CD4-positive, alpha-beta T cell (primary cell): ENCODE data around the gene PRKAR2B. TPM values are rescaled to one million over a fixed set of nuclear protein-coding genes. Genes with fewer than 3 reads are reported as not detected.

Experiments
- ATAC-seq: fragments of 200-7000 bp; cut with Tn5 transposase; one replicate; pipeline ENCODE4 v1.10.0; 2022; ENCODE audit warnings: mild to moderate bottlenecking; ENCODE audit not compliant: poor library complexity
- CTCF ChIA-PET: fragments of 350-600 bp; sonication (Branson Sonifier 250); formaldehyde crosslinking; loops from one replicate; lab custom pipeline; 2021; ENCODE audit warnings: antibody characterized with exemption, inconsistent platforms; lab: Charles Lee
- POLR2A ChIA-PET: fragments of 350-600 bp; sonication (Branson Sonifier 250); formaldehyde crosslinking; loops from one replicate; lab custom pipeline; 2021; ENCODE audit warnings: antibody characterized with exemption, inconsistent platforms; lab: Charles Lee
- DNase-seq, 14 experiments: peaks; one replicate each; pipeline ENCODE4 v3.0.0-alpha.2; 2013 to 2020; ENCODE audit warnings: mixed read lengths in 2 of 14
- H3K27ac ChIP-seq, 2 donors: one replicate each; pipeline versions ENCODE4 v1.5.1 to v1.7.0; 2013; ENCODE audit warnings: low read length in 2 of 2, low read depth in 1 of 2, mild to moderate bottlenecking in 1 of 2
- H3K27me3 ChIP-seq, 2 experiments: 1 replicate in 1 of 2; 2 replicates in 1 of 2; pipeline versions ENCODE4 v1.6.1 to v1.7.0; 2013; ENCODE audit warnings: low read length in 2 of 2, control low read depth in 1 of 2, mild to moderate bottlenecking in 1 of 2, moderate library complexity in 1 of 2; ENCODE audit not compliant: insufficient read depth in 2 of 2, control insufficient read depth in 1 of 2
- H3K36me3 ChIP-seq: one replicate; pipeline ENCODE4 v1.6.1; 2013; ENCODE audit warnings: low read length, control low read depth; ENCODE audit not compliant: insufficient read depth
- H3K4me1 ChIP-seq: one replicate; pipeline ENCODE4 v1.6.1; 2013; ENCODE audit warnings: low read length, control low read depth; ENCODE audit not compliant: insufficient read depth
- H3K4me3 ChIP-seq: one replicate; pipeline ENCODE4 v1.5.1; 2013; ENCODE audit warnings: mild to moderate bottlenecking, low read length, moderate library complexity
- H3K9me3 ChIP-seq, 2 experiments: 1 replicate in 1 of 2; 2 replicates in 1 of 2; pipeline versions ENCODE4 v1.6.1 to v1.7.0; 2013; ENCODE audit warnings: low read length in 2 of 2, mild to moderate bottlenecking in 2 of 2, control low read depth in 1 of 2, moderate library complexity in 1 of 2; ENCODE audit not compliant: control insufficient read depth in 1 of 2, insufficient read depth in 1 of 2
- H3K27ac Mint-ChIP-seq: one replicate; pipeline ENCODE4 v1.8.0; 2020; ENCODE audit warnings: mixed read lengths
- H3K27me3 Mint-ChIP-seq: one replicate; pipeline ENCODE4 v1.8.0; 2021; ENCODE audit warnings: mixed read lengths
- H3K36me3 Mint-ChIP-seq: one replicate; pipeline ENCODE4 v1.8.0; 2021; ENCODE audit warnings: low read depth, mixed read lengths
- H3K4me1 Mint-ChIP-seq: one replicate; pipeline ENCODE4 v1.8.0; 2021; ENCODE audit warnings: low read depth, mixed read lengths
- H3K4me3 Mint-ChIP-seq: one replicate; pipeline ENCODE4 v1.8.0; 2020; ENCODE audit warnings: mild to moderate bottlenecking, mixed read lengths
- H3K9me3 Mint-ChIP-seq: one replicate; pipeline ENCODE4 v1.8.0; 2020; ENCODE audit warnings: mixed read lengths
- intact Hi-C, 2 experiments: fragments of 100-400 bp; cut with DNase I in 1 of 2; cut with micrococcal nuclease in 1 of 2; formaldehyde crosslinking; loops; one replicate each; pipeline versions ENCODE4 v1.15.1 to v1.9.0; 2023 to 2025; cut with DNase I, micrococcal nuclease
- total RNA-seq, 174 experiments: library from RNA in 2 of 174; stranded (reverse) in 2 of 174; gene quantifications; one replicate each; pipeline ENCODE4 v1.2.3 and lab custom pipeline; 2021 to 2026
- TF ChIP-seq, protein P1 (sequence below): fragments of 200-600 bp; IDR thresholded peaks from one replicate; pipeline ENCODE4 v1.8.0; 2022; ENCODE audit warnings: antibody characterized with exemption, mild to moderate bottlenecking

The PRKAR2B gene
- total RNA-seq, 2 experiments from 2014 or later: 0.41 to 0.42 TPM

DNA sequence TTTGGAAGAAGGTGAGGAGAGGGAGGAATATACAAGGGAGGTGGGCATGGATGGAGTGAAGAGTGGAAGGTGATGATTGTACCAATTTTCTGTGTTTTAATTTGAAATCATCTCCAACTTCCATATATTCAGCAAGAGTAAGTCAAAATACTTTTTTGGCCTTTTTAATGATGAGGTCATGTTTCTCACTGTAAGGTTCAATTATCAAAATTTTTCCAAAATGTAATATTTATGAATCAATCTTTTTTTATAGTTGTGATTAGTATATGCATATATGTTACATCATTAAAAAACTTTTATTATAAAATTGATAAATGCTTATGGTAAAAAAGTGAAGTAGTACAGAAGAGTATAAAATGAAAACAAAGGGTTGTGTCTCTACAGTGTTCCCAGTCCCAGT, 40.7 kb downstream of the PRKAR2B start:
- Histone ChIP-seq H3K36me3 (no peaks in the 10 kb centered on the region), H3K4me3 (no peak overlapping the region), H3K27me3 (no peaks in the 10 kb centered on the region), H3K4me1 (no peaks in the 10 kb centered on the region), H3K9me3 (no peaks in the 10 kb centered on the region), H3K27ac (no peak overlapping the region)
- CTCF ChIA-PET: no interaction called here
- Mint-ChIP-seq H3K36me3 (no peaks in the 10 kb centered on the region), H3K27me3 (no peaks in the 10 kb centered on the region), H3K4me1 (no peaks in the 10 kb centered on the region), H3K4me3 (no peak overlapping the region), H3K9me3 (no peaks in the 10 kb centered on the region), H3K27ac (no peak overlapping the region)
- TF ChIP-seq, protein P1, sequence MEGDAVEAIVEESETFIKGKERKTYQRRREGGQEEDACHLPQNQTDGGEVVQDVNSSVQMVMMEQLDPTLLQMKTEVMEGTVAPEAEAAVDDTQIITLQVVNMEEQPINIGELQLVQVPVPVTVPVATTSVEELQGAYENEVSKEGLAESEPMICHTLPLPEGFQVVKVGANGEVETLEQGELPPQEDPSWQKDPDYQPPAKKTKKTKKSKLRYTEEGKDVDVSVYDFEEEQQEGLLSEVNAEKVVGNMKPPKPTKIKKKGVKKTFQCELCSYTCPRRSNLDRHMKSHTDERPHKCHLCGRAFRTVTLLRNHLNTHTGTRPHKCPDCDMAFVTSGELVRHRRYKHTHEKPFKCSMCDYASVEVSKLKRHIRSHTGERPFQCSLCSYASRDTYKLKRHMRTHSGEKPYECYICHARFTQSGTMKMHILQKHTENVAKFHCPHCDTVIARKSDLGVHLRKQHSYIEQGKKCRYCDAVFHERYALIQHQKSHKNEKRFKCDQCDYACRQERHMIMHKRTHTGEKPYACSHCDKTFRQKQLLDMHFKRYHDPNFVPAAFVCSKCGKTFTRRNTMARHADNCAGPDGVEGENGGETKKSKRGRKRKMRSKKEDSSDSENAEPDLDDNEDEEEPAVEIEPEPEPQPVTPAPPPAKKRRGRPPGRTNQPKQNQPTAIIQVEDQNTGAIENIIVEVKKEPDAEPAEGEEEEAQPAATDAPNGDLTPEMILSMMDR: no peak
- ATAC-seq (no peak), DNase-seq (no peak)
- POLR2A ChIA-PET: no interaction called here
- intact Hi-C loops: no loop called here

DNA sequence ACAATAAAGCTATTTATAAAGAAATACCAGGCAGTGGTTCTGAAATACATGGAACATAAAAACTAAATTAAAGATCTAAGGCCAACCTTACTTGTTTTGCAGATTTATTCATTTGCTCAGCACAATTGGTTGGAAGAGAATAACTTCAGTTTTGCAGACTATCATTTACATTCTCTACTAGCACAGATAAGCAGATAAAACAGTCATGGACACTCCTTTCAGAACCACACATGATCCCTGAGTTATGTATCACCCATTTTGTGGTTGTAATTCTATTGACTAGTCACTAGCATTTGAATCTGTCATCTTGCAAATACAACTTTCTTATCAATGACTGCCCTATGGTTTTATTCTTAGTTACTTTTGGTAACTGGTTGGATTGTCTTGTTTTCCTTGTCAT, 45.1 kb downstream of the PRKAR2B start:
- H3K4me3 ChIP-seq: no peak overlapping the region
- TF ChIP-seq, protein P1: no peak
- no peak overlapping the region for H3K27ac ChIP-seq
- H3K36me3 Mint-ChIP-seq: no peaks in the 10 kb centered on the region
- no peaks in the 10 kb centered on the region for H3K27me3 Mint-ChIP-seq
- H3K9me3 ChIP-seq: no peaks in the 10 kb centered on the region
- no peak for ATAC-seq
- POLR2A ChIA-PET: no interaction called here
- H3K27me3 ChIP-seq: no peaks in the 10 kb centered on the region
- no peak for DNase-seq
- no peak overlapping the region for H3K4me3 Mint-ChIP-seq
- intact Hi-C loops: no loop called here
- peaks cover 7% of the 10 kb centered on the region for H3K4me1 Mint-ChIP-seq
- no peaks in the 10 kb centered on the region for H3K4me1 ChIP-seq
- H3K36me3 ChIP-seq: no peaks in the 10 kb centered on the region
- H3K27ac Mint-ChIP-seq: no peak overlapping the region
- CTCF ChIA-PET: no interaction called here
- H3K9me3 Mint-ChIP-seq: no peaks in the 10 kb centered on the region

DNA sequence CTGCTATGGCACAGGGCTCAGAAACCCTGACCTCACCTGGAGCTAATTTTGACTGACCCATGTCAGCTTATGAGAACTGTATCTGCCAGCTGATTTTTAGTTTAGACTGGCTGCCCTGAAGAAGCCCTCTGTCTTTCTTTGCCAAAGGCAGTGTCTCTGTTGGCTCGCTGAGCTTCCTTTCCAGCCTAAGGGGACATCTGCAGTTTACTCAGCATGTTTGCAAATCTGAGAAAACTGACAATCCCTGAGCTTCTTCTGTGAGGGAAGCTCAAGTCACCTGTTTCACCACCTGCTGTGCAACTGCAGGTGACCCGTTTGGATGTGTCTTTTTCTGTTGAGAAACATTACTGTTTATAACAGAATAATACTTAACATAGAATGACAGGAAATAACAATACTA, 46.0 kb downstream of the PRKAR2B start:
- H3K36me3 ChIP-seq: no peaks in the 10 kb centered on the region
- DNase-seq (no peak), ATAC-seq (no peak)
- TF ChIP-seq, protein P1: no peak
- no peak overlapping the region for H3K27ac ChIP-seq
- no peak overlapping the region for H3K27ac Mint-ChIP-seq
- H3K27me3 ChIP-seq: no peaks in the 10 kb centered on the region
- no peaks in the 10 kb centered on the region for H3K36me3 Mint-ChIP-seq
- peaks cover 7% of the 10 kb centered on the region for H3K4me1 Mint-ChIP-seq
- intact Hi-C loops: no loop called here
- no peaks in the 10 kb centered on the region for H3K9me3 Mint-ChIP-seq
- no peaks in the 10 kb centered on the region for H3K4me1 ChIP-seq
- H3K4me3 ChIP-seq: no peak overlapping the region
- no peaks in the 10 kb centered on the region for H3K27me3 Mint-ChIP-seq
- CTCF ChIA-PET: interaction anchor here (1.2 kb wide), 1 partner anchor 10 kb away, joined by 3 read pairs; no protein-coding TSS in a partner anchor
- H3K4me3 Mint-ChIP-seq: no peak overlapping the region
- H3K9me3 ChIP-seq: no peaks in the 10 kb centered on the region
- POLR2A ChIA-PET: no interaction called here
